ENCODE measurements around the gene SHE. TPM values are rescaled to one million over a fixed set of nuclear protein-coding genes. Genes with fewer than 3 reads are reported as not detected.

The SHE gene
- total RNA-seq, 1 donor from 2014 or later: 79.3 TPM

DNA sequence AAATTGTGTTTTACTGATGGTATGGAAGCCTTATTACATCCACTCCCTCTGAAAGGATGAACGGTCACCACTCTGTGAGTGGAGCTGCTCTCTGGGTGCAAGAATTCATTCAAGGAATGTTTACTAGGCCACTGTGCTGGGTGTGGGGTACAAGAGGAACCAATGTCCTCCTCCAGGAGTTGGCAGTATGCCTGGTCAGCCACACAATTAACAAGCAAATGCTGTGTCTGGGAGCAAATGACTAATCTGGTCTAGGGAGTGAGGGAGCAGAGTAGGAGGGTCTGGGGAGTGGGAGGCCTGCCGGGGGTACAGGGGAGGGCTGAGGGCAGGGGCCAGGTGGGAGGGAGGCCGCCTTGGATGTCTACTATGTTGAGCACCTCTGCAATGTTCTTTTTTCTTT lies 27.4 kb downstream of the SHE start:
- Mint-ChIP-seq H3K27me3 (ENCODE audit: unreplicated experiment) (peaks cover 2% of the 10 kb centered on the region), H3K27ac (ENCODE audit: unreplicated experiment) (no peak overlapping the region)
- TF ChIP-seq, protein P1, sequence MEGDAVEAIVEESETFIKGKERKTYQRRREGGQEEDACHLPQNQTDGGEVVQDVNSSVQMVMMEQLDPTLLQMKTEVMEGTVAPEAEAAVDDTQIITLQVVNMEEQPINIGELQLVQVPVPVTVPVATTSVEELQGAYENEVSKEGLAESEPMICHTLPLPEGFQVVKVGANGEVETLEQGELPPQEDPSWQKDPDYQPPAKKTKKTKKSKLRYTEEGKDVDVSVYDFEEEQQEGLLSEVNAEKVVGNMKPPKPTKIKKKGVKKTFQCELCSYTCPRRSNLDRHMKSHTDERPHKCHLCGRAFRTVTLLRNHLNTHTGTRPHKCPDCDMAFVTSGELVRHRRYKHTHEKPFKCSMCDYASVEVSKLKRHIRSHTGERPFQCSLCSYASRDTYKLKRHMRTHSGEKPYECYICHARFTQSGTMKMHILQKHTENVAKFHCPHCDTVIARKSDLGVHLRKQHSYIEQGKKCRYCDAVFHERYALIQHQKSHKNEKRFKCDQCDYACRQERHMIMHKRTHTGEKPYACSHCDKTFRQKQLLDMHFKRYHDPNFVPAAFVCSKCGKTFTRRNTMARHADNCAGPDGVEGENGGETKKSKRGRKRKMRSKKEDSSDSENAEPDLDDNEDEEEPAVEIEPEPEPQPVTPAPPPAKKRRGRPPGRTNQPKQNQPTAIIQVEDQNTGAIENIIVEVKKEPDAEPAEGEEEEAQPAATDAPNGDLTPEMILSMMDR (IDR thresholded peaks at IDR 0.05; ENCODE audit: unreplicated experiment): no peak

DNA sequence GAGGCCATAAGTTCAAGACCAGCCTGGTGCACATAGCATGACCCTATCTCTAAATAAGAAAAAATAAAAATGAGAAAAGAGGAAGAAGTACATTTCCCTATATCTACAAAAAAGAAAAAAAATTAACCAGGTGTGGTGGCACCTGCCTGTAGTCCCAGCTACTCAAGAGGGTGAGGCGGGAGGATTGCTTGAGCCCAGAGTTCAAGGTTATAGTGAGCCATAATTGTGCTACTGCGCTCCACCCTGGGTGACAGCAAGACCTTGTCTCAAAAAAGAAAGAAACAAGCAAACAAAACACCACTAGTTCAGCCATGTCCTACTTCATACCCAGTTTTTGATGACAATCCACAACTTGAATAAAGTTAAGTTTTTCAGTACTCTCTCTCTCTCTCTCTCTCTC lies 30.9 kb downstream of the SHE start:
- TF ChIP-seq, protein P1 (IDR thresholded peaks at IDR 0.05; ENCODE audit: unreplicated experiment): no peak
- Mint-ChIP-seq H3K27me3 (ENCODE audit: unreplicated experiment) (peaks cover 8% of the 10 kb centered on the region), H3K27ac (ENCODE audit: unreplicated experiment) (no peak overlapping the region), H3K4me1 (ENCODE audit: unreplicated experiment) (no peaks in the 10 kb centered on the region), H3K36me3 (ENCODE audit: low read depth, unreplicated experiment) (peaks cover 5% of the 10 kb centered on the region), H3K9me3 (ENCODE audit: unreplicated experiment) (no peaks in the 10 kb centered on the region), H3K4me3 (ENCODE audit: unreplicated experiment) (no peak overlapping the region)
- no peak for DNase-seq (ENCODE audit: low spot score)

More for the DNA sequence above, 27.4 kb downstream of the SHE start:
- Mint-ChIP-seq H3K4me1 (ENCODE audit: unreplicated experiment) (peaks cover 13% of the 10 kb centered on the region), H3K36me3 (ENCODE audit: low read depth, unreplicated experiment) (peaks cover 4% of the 10 kb centered on the region), H3K9me3 (ENCODE audit: unreplicated experiment) (no peaks in the 10 kb centered on the region), H3K4me3 (ENCODE audit: unreplicated experiment) (no peak overlapping the region)
- DNase-seq (ENCODE audit: low spot score): no peak

DNA sequence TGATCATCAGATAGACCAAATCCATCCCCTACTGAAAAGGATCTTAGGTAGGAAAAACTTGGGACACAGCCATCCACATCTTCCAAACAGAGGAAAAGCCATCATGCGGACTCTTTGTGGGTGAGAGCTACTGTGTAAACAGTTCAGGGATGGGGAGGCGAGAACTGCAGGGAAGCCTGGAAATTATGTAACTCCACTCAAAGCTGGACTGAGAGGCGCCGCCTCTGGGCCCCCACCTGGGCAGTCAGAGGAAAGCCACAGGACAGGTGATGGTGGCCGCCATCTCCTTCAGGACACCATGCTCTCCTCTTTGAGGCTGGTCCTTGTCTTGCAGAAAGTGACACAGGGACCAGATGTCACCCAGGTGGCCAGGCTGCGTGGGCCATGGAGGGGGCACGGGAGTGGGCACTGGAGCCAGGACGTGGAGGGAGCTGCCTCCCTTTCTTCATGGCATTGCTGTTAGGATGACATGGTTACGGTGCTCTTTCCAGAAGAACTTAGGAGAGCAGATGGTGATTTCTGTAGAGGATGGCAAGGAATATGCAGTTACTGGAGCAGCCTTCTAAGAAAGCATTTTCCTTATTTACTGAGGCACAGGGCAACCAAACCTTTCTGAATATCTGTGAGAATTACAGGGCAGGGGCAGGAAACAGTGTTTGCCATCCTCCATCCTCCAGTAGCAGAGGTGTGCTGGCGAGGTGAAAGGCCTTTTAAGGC lies 32.2 kb downstream of the SHE start:
- H3K36me3 Mint-ChIP-seq (ENCODE audit: low read depth, unreplicated experiment): peaks cover 5% of the 10 kb centered on the region
- H3K4me3 Mint-ChIP-seq (ENCODE audit: unreplicated experiment): no peak overlapping the region
- no peaks in the 10 kb centered on the region for H3K9me3 Mint-ChIP-seq (ENCODE audit: unreplicated experiment)
- no peak overlapping the region for H3K27ac Mint-ChIP-seq (ENCODE audit: unreplicated experiment)
- H3K27me3 Mint-ChIP-seq (ENCODE audit: unreplicated experiment): peaks cover 6% of the 10 kb centered on the region
- no peak for DNase-seq (ENCODE audit: low spot score)
- no peaks in the 10 kb centered on the region for H3K4me1 Mint-ChIP-seq (ENCODE audit: unreplicated experiment)
- TF ChIP-seq, protein P1 (IDR thresholded peaks at IDR 0.05; ENCODE audit: unreplicated experiment): no peak

DNA sequence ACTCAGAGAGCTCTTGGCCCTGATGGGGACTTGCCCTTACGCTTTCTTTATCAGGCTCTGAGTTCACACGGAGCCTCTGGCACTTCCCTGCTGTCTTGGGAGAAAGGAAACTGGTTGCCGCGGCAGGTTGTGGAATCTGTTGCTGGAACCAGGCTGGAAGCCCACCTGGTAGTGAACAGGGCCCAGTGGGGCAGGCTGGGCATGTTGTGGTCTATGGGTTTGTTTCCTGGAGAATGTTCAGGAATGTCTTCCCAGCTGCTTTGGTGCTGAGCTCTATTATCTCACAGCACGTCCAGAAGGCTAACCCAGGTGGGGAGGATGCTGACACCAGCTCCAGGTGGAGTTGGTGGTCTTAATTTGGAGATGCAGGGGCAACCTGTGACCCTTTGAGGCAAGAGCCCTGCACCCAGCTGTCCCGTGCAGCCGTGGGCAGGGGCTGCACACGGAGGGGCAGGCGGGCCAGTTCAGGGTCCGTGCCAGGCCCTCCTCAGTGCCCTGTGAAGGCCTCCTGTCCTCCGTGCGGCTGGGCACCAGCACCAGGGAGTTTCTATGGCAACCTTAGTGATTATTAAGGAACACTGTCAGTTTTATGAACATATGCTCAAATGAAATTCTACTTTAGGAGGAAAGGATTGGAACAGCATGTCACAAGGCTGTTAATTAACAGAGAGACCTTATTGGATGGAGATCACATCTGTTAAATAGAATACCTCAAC lies 33.5 kb downstream of the SHE start:
- Mint-ChIP-seq H3K36me3 (ENCODE audit: low read depth, unreplicated experiment) (peaks cover 5% of the 10 kb centered on the region), H3K9me3 (ENCODE audit: unreplicated experiment) (no peaks in the 10 kb centered on the region), H3K27ac (ENCODE audit: unreplicated experiment) (no peak overlapping the region), H3K27me3 (ENCODE audit: unreplicated experiment) (peaks cover 6% of the 10 kb centered on the region), H3K4me3 (ENCODE audit: unreplicated experiment) (no peak overlapping the region), H3K4me1 (ENCODE audit: unreplicated experiment) (peaks cover 2% of the 10 kb centered on the region)
- TF ChIP-seq, protein P1 (IDR thresholded peaks at IDR 0.05; ENCODE audit: unreplicated experiment): no peak
- no peak for DNase-seq (ENCODE audit: low spot score)

All from endothelial cell (in vitro differentiated cells).